SU-DHL-6 (cell line): Measurements from ENCODE around the gene PLCB1.

Experiments used
- CTCF ChIP-seq: fragments of 200-600 bp; sonication (generic); IDR thresholded peaks from one replicate; pipeline ENCODE4 v1.5.1; 2017; ENCODE audit warnings: antibody characterized with exemption, mild to moderate bottlenecking, low read length, moderate library complexity; ENCODE audit not compliant: insufficient read depth, poor library complexity, severe bottlenecking
- EZH2phosphoT487 ChIP-seq: fragments of 200-600 bp; sonication (generic), shearing (Covaris generic); conservative IDR thresholded peaks from 2 replicates; pipeline ENCODE4 v1.6.1; 2018; ENCODE audit warnings: mild to moderate bottlenecking, antibody characterized with exemption, low read length, moderate library complexity, mixed read lengths

GRCh38 chr20:8783734-8784133 is 651.7 kb downstream of the PLCB1 start:
- no peak for TF ChIP-seq CTCF
- TF ChIP-seq EZH2phosphoT487: no peak
